ENCODE results near the gene XRCC4. TPM values are rescaled to one million over a fixed set of nuclear protein-coding genes. Genes with fewer than 3 reads are reported as not detected.

The XRCC4 gene
- total RNA-seq, 2 donors from 2014 or later: 6.4 to 6.8 TPM

- Histone ChIP-seq H3K27me3 (no peaks in the 10 kb centered on the region), H3K9me3 (no peaks in the 10 kb centered on the region), H3K4me1 (peaks cover 0 to 15% of the 10 kb centered on the region in 2 donors), H3K36me3 (no peaks in the 10 kb centered on the region), H3K27ac (peak overlapping the region in 1 of 2 donors; percentile 47), H3K4me3 (no peak overlapping the region)
- DNase-seq (ENCODE audit: low spot score): no peak
- TF ChIP-seq CTCF (IDR thresholded peaks at IDR 0.05): no peak
Measured at GRCh38 chr5:83035373-83036100, 41.8 kb upstream of the XRCC4 start.

- no peak for DNase-seq (ENCODE audit: low spot score)
- Histone ChIP-seq H3K27ac (no peak overlapping the region), H3K36me3 (no peaks in the 10 kb centered on the region), H3K27me3 (no peaks in the 10 kb centered on the region), H3K9me3 (no peaks in the 10 kb centered on the region), H3K4me3 (no peak overlapping the region), H3K4me1 (peaks cover 0 to 15% of the 10 kb centered on the region in 2 donors)
- TF ChIP-seq CTCF (IDR thresholded peaks at IDR 0.05): no peak
Measured at GRCh38 chr5:83036991-83037575, 40.3 kb upstream of the XRCC4 start.

GRCh38 chr5:83038924-83039323, 38.4 kb upstream of the XRCC4 start:
- Histone ChIP-seq H3K27ac (no peak overlapping the region), H3K4me3 (no peak overlapping the region), H3K27me3 (no peaks in the 10 kb centered on the region), H3K36me3 (no peaks in the 10 kb centered on the region), H3K9me3 (no peaks in the 10 kb centered on the region), H3K4me1 (peaks cover 0 to 15% of the 10 kb centered on the region in 2 donors)
- DNase-seq (ENCODE audit: low spot score): no peak
- no peak for TF ChIP-seq CTCF (IDR thresholded peaks at IDR 0.05)

- Histone ChIP-seq H3K9me3 (no peaks in the 10 kb centered on the region), H3K36me3 (no peaks in the 10 kb centered on the region), H3K27ac (no peak overlapping the region), H3K4me1 (no peaks in the 10 kb centered on the region), H3K27me3 (no peaks in the 10 kb centered on the region), H3K4me3 (no peak overlapping the region)
- no peak for DNase-seq (ENCODE audit: low spot score)
- no peak for TF ChIP-seq CTCF (IDR thresholded peaks at IDR 0.05)
Measured at GRCh38 chr5:83042507-83042906, 34.8 kb upstream of the XRCC4 start.

GRCh38 chr5:83044926-83045325, 32.4 kb upstream of the XRCC4 start:
- H3K36me3 ChIP-seq: no peaks in the 10 kb centered on the region
- no peaks in the 10 kb centered on the region for H3K4me1 ChIP-seq
- no peak overlapping the region for H3K27ac ChIP-seq
- no peak overlapping the region for H3K4me3 ChIP-seq
- no peak for DNase-seq (ENCODE audit: low spot score)
- TF ChIP-seq CTCF (IDR thresholded peaks at IDR 0.05): no peak
- no peaks in the 10 kb centered on the region for H3K9me3 ChIP-seq
- no peaks in the 10 kb centered on the region for H3K27me3 ChIP-seq
